PFSK-1 (cell line): ENCODE results near the gene STAT3.
A peak's percentile ranks its signal among the peaks of the same experiment; 100 is the strongest.

ENCODE experiments used
- FOXP2 ChIP-seq: optimal IDR thresholded peaks from 2 replicates; pipeline ENCODE3; 2011; ENCODE audit warnings: borderline replicate concordance, control low read depth, inconsistent platforms; ENCODE audit not compliant: insufficient read depth; ENCODE audit errors: extremely low read length, extremely low read depth
- POLR2AphosphoS5 ChIP-seq: IDR thresholded peaks from 2 replicates; pipeline ENCODE4 v1.6.1; 2012; ENCODE audit warnings: low read depth, mild to moderate bottlenecking, control low read depth, low read length, moderate library complexity
- SIN3A ChIP-seq: IDR thresholded peaks from 2 replicates; pipeline ENCODE4 v1.6.1; 2012; ENCODE audit warnings: mild to moderate bottlenecking, low read length, moderate library complexity, borderline replicate concordance; ENCODE audit not compliant: insufficient read depth
- TAF1 ChIP-seq: IDR thresholded peaks from 2 replicates; pipeline ENCODE4 v1.6.1; 2012; ENCODE audit warnings: low read length, control low read depth, borderline replicate concordance; ENCODE audit not compliant: insufficient read depth
- TF ChIP-seq, protein P1 (sequence below), 2 experiments: IDR thresholded peaks; 2 replicates each; pipeline versions ENCODE4 v1.6.1 to v1.8.0; 2011 to 2012; ENCODE audit warnings: low read depth in 2 of 2, low read length in 2 of 2, control low read depth in 1 of 2, inconsistent platforms in 1 of 2, mild to moderate bottlenecking in 1 of 2, moderate library complexity in 1 of 2; ENCODE audit not compliant: insufficient read depth in 1 of 2

The STAT3 gene

DNA sequence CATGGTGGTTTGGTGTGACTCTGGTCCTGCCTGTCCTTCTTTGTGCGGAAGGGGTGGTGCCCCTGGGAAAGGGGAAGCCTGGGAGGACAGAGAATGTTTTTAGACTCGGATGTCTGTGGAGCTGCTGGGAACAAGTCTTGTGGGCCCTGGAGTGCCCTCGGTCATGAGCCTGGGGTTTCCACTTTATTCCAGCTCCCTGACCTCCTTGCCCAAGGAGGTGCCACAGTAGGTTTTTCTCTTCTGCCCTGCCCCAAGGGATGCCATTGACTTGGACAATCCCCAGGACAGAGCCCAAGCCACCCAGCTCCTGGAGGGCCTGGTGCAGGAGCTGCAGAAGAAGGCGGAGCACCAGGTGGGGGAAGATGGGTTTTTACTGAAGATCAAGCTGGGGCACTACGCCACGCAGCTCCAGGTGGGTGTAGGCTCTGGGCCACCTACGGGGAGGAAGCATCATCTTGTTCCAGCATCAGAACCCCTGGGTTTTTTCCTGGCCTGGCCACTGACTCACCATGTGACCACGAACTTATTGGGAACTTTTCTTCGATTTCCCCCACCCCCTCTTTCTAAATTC is 98.5 kb downstream of the STAT3 start:
- no peak for TF ChIP-seq FOXP2
- TF ChIP-seq TAF1 = no peak
- TF ChIP-seq SIN3A = no peak
- TF ChIP-seq, protein P1, sequence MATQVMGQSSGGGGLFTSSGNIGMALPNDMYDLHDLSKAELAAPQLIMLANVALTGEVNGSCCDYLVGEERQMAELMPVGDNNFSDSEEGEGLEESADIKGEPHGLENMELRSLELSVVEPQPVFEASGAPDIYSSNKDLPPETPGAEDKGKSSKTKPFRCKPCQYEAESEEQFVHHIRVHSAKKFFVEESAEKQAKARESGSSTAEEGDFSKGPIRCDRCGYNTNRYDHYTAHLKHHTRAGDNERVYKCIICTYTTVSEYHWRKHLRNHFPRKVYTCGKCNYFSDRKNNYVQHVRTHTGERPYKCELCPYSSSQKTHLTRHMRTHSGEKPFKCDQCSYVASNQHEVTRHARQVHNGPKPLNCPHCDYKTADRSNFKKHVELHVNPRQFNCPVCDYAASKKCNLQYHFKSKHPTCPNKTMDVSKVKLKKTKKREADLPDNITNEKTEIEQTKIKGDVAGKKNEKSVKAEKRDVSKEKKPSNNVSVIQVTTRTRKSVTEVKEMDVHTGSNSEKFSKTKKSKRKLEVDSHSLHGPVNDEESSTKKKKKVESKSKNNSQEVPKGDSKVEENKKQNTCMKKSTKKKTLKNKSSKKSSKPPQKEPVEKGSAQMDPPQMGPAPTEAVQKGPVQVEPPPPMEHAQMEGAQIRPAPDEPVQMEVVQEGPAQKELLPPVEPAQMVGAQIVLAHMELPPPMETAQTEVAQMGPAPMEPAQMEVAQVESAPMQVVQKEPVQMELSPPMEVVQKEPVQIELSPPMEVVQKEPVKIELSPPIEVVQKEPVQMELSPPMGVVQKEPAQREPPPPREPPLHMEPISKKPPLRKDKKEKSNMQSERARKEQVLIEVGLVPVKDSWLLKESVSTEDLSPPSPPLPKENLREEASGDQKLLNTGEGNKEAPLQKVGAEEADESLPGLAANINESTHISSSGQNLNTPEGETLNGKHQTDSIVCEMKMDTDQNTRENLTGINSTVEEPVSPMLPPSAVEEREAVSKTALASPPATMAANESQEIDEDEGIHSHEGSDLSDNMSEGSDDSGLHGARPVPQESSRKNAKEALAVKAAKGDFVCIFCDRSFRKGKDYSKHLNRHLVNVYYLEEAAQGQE (IDR thresholded peaks at IDR 0.05; ENCODE audit: insufficient read depth in 1 of 2, low read depth in 2 of 2, low read length in 2 of 2) = no peak
- no peak for TF ChIP-seq POLR2AphosphoS5

DNA sequence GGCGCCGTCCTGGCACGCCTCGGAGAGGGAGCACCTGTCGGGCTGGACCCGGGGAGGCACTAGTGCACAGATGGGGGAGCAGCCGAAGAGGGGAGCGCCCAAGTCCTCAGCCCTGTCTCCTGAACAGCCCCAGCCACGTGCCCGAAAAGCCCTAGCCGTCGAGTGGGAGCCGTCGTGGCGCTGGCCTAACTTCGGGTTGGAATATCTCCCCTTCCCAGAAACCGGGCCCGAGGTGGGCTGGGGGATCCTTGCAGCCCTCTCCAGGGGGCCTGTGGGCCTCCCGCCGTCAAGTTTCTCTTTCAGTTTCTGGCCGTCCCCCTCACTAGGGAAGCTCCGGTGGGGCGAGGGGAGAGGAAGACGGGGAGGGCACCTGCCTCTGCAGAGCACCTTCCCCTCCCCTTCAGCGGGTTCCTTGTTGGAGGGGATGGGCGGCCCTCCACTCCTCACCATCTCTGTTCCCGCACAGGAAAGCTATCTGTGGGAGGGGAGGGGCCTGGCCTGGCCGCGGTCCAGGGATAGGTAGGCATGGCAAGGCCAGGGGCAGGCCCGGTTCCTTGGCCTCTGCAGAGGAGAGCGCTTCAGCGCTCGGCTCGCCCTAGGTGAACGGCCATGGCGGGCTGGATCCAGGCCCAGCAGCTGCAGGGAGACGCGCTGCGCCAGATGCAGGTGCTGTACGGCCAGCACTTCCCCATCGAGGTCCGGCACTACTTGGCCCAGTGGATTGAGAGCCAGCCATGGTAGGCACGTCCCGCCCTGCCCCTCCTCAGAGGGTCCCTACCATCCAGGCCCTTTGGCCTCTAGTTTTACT is 99.2 kb downstream of the STAT3 start:
- TF ChIP-seq POLR2AphosphoS5 (no peak), TAF1 (no peak), FOXP2 (no peak), SIN3A (no peak)
- TF ChIP-seq, protein P1 (IDR thresholded peaks at IDR 0.05; ENCODE audit: insufficient read depth in 1 of 2, low read depth in 2 of 2, low read length in 2 of 2) = no peak

DNA sequence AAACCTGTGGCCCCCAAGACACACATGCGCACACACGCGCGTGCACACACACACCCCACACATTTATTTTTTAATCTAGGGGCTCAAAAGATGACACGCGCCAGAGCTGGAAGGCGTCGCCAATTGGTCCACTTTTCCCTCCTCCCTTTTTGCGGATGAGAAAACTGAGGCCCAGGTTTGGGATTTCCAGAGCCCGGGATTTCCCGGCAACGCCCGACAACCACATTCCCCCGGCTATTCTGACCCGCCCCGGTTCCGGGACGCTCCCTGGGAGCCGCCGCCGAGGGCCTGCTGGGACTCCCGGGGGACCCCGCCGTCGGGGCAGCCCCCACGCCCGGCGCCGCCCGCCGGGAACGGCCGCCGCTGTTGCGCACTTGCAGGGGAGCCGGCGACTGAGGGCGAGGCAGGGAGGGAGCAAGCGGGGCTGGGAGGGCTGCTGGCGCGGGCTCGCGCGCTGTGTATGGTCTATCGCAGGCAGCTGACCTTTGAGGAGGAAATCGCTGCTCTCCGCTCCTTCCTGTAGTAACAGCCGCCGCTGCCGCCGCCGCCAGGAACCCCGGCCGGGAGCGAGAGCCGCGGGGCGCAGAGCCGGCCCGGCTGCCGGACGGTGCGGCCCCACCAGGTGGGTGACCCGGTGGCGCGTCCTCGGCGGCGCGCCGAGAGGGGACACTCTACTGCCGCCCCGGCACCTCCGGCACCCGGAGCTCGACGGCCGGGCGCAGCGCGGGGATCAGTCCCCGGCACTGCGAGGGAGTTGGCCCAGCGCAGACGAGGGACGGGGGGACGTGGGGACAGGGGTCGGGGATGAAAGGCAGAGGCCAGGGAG is 100.1 kb downstream of the STAT3 start, which contains the start of gene STAT5A:
Gene STAT5A (plus strand): TSS at position 522 of the 826 bp plus-strand sequence. CDS start 914 bp downstream, outside the sequence.
- TF ChIP-seq FOXP2 = peak; percentile 24
- TF ChIP-seq TAF1 = no peak

DNA sequence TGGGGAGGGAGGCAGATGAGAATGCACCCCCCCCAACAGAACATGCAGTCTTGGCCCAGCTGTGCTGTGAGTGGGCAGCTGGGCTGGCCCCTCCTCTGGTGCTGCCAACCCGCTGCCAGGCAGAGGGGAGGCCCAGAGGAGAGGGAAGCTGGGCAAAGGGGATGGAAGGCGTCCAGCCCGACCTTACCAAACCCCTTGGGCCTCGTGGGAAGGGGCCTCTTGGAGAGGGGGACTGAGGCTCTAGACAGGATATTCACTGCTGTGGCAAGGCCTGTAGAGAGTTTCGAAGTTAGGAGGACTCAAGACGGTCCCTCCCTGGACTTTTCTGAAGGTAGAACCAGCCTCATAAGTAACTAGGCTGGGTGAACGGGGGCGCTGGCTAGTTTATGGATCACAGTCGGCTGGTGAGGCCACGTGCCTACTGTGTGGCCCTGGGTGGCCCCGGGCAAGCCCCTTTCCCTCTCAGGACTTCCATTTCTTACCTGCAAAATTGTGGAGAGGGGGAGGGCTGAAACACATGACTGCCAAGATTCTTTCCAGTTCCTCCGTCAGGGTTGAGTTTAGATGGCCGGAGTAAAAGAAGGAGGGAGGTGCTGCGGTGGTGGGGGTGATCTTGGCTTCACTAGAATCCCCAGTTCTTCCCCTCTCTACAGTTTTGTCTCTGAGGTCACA is 100.8 kb downstream of the STAT3 start:
- TF ChIP-seq POLR2AphosphoS5 (no peak), FOXP2 (no peak), TAF1 (no peak), SIN3A (no peak)
- TF ChIP-seq, protein P1 (IDR thresholded peaks at IDR 0.05; ENCODE audit: insufficient read depth in 1 of 2, low read depth in 2 of 2, low read length in 2 of 2) = no peak
